Activated B cell treated with CpG ODN at 0.5 μM for 24 hours (primary cell): Measurements from ENCODE around the gene ZC3H18. TPM values are rescaled to one million over a fixed set of nuclear protein-coding genes. Genes with fewer than 3 reads are reported as not detected.

Experiments
- ATAC-seq: fragments of 200-7000 bp; cut with Tn5 transposase; one replicate; pipeline ENCODE4 v1.10.0; 2021; ENCODE audit warnings: low read depth, mild to moderate bottlenecking, moderate library complexity
- CTCF ChIA-PET: fragments of 350-600 bp; sonication (Branson Sonifier 250); formaldehyde crosslinking; loops from one replicate; lab custom pipeline; 2021; ENCODE audit warnings: antibody characterized with exemption; lab: Charles Lee
- POLR2A ChIA-PET: fragments of 350-600 bp; sonication (Branson Sonifier 250); formaldehyde crosslinking; loops from one replicate; lab custom pipeline; 2021; ENCODE audit warnings: antibody characterized with exemption; lab: Charles Lee
- DNase-seq: peaks from one replicate; pipeline ENCODE4 v3.0.0; 2022
- H3K27ac Mint-ChIP-seq: one replicate; pipeline ENCODE4 v1.8.0; 2020; ENCODE audit warnings: mixed read lengths
- H3K27me3 Mint-ChIP-seq: one replicate; pipeline ENCODE4 v1.8.0; 2021; ENCODE audit warnings: mixed read lengths
- H3K36me3 Mint-ChIP-seq: one replicate; pipeline ENCODE4 v1.8.0; 2021; ENCODE audit warnings: low read depth, mixed read lengths
- H3K4me1 Mint-ChIP-seq: one replicate; pipeline ENCODE4 v1.8.0; 2021; ENCODE audit warnings: mixed read lengths
- H3K4me3 Mint-ChIP-seq: one replicate; pipeline ENCODE4 v1.8.0; 2020; ENCODE audit warnings: mild to moderate bottlenecking, mixed read lengths
- H3K9me3 Mint-ChIP-seq: one replicate; pipeline ENCODE4 v1.8.0; 2020; ENCODE audit warnings: mixed read lengths
- CTCF ChIP-seq: fragments of 200-600 bp; IDR thresholded peaks from one replicate; pipeline ENCODE4 v1.8.0; 2022; ENCODE audit warnings: antibody characterized with exemption, mild to moderate bottlenecking
- intact Hi-C: fragments of 100-400 bp; cut with micrococcal nuclease; formaldehyde crosslinking; loops from one replicate; pipeline ENCODE4 v1.15.1; 2024
- total RNA-seq: library from RNA; stranded (reverse); gene quantifications from 2 replicates; pipeline ENCODE4 v1.2.3, GENCODE V29; 2022

The ZC3H18 gene
- total RNA-seq, 1 donor from 2014 or later = 74.2 TPM

- peaks cover 5% of the 10 kb centered on the region for H3K4me1 Mint-ChIP-seq
- H3K27ac Mint-ChIP-seq = no peak overlapping the region
- ChIA-PET CTCF (interaction anchor here (0.6 to 1.9 kb wide), 8 partner anchors 8 to 124 kb away, joined by 3 to 7 read pairs (median 4); partner anchors contain the start of genes ZC3H18 and ZFPM1), POLR2A (interaction anchor here (0.7 to 1.0 kb wide), 2 partner anchors 28 to 417 kb away, joined by 3 to 5 read pairs; no protein-coding TSS in a partner anchor)
- intact Hi-C loops = loop anchor here (1.0 kb wide), 3 partner anchors 34 to 118 kb away; no protein-coding TSS in a partner anchor
- no peaks in the 10 kb centered on the region for H3K36me3 Mint-ChIP-seq
- H3K9me3 Mint-ChIP-seq = no peaks in the 10 kb centered on the region
- peaks cover 7% of the 10 kb centered on the region for H3K27me3 Mint-ChIP-seq
- peak; percentile 49 for DNase-seq
- no peak for TF ChIP-seq CTCF
- no peak overlapping the region for H3K4me3 Mint-ChIP-seq
- peak; percentile 94 for ATAC-seq
Measured at GRCh38 chr16:88561485-88562359, 8.5 kb upstream of the ZC3H18 start.

- intact Hi-C loops = no loop called here
- Mint-ChIP-seq H3K36me3 (no peaks in the 10 kb centered on the region), H3K27ac (no peak overlapping the region), H3K4me3 (no peak overlapping the region), H3K4me1 (peaks cover 12% of the 10 kb centered on the region), H3K9me3 (no peaks in the 10 kb centered on the region), H3K27me3 (no peaks in the 10 kb centered on the region)
- ATAC-seq (no peak), DNase-seq (no peak)
- no peak for TF ChIP-seq CTCF
- ChIA-PET CTCF (no interaction called here), POLR2A (no interaction called here)
Measured at GRCh38 chr16:88566158-88566557, 4.0 kb upstream of the ZC3H18 start.

GRCh38 chr16:88568710-88569613, 1.2 kb upstream of the ZC3H18 start:
- intact Hi-C loops = loop anchor here (1.0 kb wide), 1 partner anchor 32 kb away; no protein-coding TSS in a partner anchor
- ATAC-seq (no peak), DNase-seq (no peak)
- POLR2A ChIA-PET = interaction anchor here (1.5 to 2.3 kb wide), 2 partner anchors 116 to 618 kb away, joined by 10 to 13 read pairs; partner anchors contain the start of genes BANP and ZFPM1
- peak overlapping the region; percentile 86 for H3K4me3 Mint-ChIP-seq
- H3K27ac Mint-ChIP-seq = peak overlapping the region; percentile 73
- H3K36me3 Mint-ChIP-seq = peaks cover 18% of the 10 kb centered on the region
- no peaks in the 10 kb centered on the region for H3K9me3 Mint-ChIP-seq
- TF ChIP-seq CTCF = no peak
- H3K4me1 Mint-ChIP-seq = peaks cover 25% of the 10 kb centered on the region
- CTCF ChIA-PET = no interaction called here
- no peaks in the 10 kb centered on the region for H3K27me3 Mint-ChIP-seq

GRCh38 chr16:88569614-88569984, 604 bp upstream of the ZC3H18 start:
- POLR2A ChIA-PET = interaction anchor here (0.6 to 2.4 kb wide), 27 partner anchors 16 to 1452 kb away, joined by 3 to 13 read pairs (median 4); partner anchors contain the start of genes ACSF3, BANP, KLHDC4 and MVD
- no peak for DNase-seq
- peaks cover 20% of the 10 kb centered on the region for H3K36me3 Mint-ChIP-seq
- CTCF ChIA-PET = interaction anchor here (1.3 kb wide), 1 partner anchor 8 kb away, joined by 5 read pairs; no protein-coding TSS in a partner anchor
- peak overlapping the region; percentile 86 for H3K4me3 Mint-ChIP-seq
- TF ChIP-seq CTCF = no peak
- peak overlapping the region; percentile 73 for H3K27ac Mint-ChIP-seq
- peaks cover 25% of the 10 kb centered on the region for H3K4me1 Mint-ChIP-seq
- H3K9me3 Mint-ChIP-seq = no peaks in the 10 kb centered on the region
- intact Hi-C loops = loop anchor here (1.0 kb wide), 1 partner anchor 32 kb away; no protein-coding TSS in a partner anchor
- peak; percentile 14 for ATAC-seq
- H3K27me3 Mint-ChIP-seq = no peaks in the 10 kb centered on the region
